Right forelimb (tissue), 1 donor: ENCODE results near the gene AGBL3.
"Not testable (repeated sequence)": the region's sequence is repeated elsewhere in the genome, so short reads cannot be mapped to it uniquely, and the experiment has no call there.

Experiments
- DNase-seq: peaks from one replicate; pipeline ENCODE4 v3.0.0-alpha.2; 2018

The AGBL3 gene

DNA sequence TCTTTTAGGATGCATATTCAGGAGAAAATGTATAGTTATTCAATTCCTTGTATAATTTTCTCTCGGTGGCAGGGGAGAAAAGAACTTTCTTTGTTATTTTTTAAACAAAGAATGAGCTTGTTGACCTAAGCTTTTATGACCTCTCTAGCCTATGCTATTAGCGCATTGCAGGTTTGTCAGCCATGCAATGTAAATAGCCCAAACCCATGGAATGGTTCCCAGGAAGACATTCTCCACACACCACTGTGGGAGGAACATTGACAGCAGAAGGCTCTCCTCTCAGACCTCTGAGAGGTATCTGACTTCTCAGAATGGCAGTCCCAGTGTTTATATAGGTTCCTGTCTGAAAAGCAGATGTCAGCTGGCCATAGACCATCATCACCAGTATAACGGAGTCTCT is 19.6 kb upstream of the AGBL3 start:
- DNase-seq: no peak

DNA sequence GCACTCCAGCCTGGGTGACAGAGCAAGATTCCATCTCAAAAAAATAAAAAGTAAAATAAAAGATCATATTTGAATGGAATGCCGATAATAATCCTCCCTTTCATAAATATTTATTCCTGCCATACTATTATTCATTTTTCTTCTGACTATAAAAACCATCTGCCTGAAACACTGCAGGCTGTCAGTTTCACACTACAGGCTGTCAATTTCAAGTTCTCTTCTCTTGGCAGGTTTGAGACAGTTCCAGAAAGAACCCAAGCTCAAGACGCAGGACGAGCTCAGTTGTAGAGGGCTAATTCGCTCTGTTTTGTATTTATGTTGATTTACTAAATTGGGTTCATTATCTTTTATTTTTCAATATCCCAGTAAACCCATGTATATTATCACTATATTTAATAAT is 18.2 kb upstream of the AGBL3 start:
- DNase-seq: no peak

DNA sequence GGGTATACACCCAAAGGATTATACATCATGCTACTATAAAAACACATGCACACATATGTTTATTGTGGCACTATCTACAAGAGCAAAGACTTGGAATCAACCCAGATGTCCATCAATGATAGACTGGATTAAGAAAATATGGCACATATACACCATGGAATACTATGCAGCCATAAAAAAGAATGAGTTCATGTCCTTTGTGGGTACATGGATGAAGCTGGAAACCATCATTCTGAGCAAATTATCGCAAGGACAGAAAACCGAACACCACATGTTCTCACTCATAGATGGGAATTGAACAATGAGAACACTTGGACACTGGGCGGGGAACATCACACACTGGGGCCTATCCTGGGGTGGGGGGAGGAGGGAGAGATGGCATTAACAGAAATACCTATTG is 4.7 kb upstream of the AGBL3 start:
- not testable (repeated sequence) for DNase-seq

DNA sequence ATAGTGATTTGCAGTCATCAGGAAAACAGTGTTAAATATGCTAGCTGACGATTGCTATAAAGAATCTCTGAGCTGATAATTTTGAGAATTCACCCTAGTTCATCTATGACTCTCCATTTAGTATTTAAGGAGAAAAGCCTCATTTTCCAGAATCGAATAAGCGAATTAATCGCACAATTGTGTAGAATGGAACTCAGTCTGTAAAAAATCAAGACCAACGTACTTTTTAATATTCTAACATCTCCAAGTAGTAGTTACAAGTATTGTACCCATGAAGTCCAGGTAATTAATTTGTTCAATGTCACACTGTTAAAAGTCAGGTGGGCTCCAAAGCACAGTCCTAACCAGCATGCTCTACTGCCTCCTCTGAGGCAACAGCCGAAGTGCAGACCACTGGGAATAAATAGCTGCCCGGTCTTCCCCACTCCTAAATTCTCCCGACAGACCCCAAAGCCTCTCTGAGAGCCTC is 380 bp upstream of the AGBL3 start:
- no peak for DNase-seq

DNA sequence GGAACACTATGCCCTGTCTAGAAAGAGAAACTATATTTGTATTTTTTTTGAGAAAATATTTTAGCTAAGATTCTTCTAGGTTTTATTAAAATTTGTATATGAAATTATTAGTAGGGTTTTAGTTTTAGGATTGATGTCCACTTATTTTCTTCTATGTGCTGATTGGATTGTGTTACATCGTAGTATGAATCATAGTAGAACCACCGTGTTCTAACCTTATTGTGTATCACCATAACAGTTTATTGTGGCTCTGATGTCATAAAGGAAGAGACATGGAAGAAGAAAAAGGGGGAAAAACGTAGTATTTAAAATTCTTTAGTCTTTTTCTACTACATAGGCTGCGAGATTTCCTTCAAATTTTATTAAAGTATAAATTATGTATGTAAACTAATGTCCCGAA is 1.9 kb downstream of the AGBL3 start:
- no peak for DNase-seq

DNA sequence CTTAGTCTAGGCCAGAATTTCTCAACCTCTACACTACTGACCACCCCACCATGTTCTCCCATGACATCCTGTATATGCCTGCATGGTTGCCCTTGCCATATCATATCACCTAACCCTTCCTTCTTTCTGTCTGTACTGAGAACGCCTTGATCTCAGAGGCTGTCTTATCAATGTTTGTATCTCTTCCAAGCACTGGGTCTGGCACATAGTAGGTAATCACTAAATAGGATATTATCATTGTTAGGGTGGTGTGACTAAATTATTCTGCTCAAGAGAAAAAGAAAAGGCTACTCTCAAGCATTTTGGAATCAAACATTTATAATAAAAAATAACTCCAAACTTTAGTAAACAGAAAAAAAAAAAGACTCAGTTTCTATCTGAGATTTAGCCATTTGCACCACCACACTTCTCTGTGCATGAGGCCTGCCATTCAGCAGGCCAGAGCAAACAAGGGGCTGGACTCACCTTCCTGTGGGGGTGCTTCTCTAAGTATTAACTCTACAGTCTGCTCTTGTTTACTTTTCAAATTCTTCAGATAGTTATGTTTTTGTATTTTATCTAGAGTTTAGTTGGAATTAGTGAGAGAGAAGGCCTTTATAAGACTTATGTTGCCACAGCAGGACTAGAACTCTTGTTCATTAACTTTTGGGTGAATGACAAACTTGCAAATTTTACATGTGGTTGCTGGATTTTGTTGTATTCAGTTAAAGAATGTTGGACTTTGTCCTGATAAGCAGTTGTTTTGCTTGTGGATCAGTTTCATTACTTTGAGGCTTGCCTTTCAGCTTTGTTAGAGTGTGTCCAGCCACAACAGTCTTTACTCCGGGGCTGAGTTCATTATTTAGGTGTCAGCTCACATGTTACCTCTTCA is 5.4 kb downstream of the AGBL3 start:
- DNase-seq: no peak

DNA sequence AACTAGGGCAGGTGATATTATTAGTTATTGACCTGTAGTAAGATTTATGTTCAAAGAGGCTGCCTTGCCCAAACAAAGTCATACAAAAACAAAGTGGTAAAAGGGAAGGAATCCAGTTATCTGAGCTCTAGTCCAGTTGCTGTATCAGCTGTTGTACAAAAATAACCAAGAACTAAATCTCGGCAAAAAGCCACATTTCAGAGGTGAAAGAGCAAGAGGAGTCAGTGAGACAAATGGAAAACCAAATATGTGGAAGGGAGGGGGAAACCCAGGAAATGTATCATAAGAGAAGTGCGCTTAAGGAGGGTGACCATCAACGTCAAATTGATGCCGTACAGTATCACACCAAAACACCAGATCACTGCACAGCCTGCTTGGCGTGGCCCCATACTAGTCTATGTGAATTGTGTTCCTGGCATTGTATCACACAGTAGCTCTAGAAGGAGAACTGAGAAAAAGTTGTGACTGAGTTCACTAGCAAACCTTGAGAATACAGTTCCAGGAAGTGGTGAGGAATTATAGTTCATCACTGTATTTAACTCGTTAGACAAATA is 6.4 kb downstream of the AGBL3 start:
- DNase-seq: no peak

DNA sequence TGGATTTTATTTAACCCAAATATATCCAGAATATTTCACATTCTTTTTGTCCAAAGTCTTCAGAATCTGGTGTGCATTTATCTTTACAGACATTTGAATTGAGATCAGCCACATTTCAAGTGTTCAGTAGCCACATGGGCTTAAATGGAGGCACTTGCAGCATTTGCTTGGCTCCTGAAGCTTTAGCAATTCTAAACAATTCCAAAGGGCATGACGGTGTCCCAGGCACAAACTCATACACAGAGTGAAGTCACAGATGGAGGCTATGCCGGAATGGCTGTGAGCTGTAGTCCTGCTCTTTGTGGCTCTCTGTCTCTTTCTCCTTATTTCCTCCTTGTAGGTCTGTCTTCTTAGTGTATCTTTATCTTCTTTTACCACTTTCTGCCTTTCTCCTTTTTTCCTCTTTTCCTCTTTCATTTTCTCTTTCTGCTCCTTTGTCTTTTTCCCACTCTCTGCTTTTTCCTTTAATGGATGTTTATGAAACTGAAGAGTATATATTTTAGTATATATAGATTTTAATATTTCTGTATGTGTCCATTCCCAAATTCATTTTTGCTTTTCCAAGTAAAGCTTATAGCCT is 7.7 kb downstream of the AGBL3 start:
- DNase-seq: no peak

DNA sequence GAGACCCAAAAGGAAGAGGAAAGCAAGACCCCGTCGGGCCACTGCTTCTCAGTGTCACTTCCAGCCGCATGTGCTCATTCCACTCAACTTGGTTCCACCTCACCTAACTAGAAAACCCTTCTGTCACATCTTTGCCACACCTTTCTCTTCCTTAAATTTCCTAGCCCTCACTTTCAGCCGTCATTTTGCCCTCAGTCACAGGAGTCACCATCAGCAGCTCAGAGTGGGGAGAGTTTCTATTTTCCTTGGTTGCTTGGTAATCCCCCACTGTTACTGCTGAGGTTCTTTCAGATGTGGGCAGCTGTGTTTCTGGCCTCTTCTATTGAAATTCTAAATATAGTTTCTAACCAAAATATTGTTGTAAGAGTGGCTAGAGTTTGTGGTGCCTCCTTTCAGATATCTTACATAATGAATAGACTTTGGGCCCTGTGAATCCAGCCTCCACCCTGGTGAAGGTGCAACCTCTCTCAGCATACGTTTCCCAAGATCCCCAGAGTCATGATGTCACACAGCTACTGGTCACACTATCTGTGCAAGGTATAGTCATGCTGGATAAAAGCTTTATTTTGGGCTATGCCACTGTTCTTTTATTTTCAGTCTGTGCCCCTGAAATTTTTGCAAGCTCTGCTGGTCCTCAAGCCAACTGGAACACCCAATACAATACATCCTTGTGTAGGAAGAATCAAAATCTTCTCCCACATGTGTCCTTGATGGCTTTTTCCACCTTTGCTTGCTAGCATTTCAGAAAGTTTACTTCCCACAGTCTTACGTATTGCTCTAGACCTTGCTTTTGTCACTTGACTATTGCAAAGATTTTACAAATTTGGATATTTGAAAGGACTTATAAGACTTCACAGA is 9.2 kb downstream of the AGBL3 start:
- DNase-seq: no peak

DNA sequence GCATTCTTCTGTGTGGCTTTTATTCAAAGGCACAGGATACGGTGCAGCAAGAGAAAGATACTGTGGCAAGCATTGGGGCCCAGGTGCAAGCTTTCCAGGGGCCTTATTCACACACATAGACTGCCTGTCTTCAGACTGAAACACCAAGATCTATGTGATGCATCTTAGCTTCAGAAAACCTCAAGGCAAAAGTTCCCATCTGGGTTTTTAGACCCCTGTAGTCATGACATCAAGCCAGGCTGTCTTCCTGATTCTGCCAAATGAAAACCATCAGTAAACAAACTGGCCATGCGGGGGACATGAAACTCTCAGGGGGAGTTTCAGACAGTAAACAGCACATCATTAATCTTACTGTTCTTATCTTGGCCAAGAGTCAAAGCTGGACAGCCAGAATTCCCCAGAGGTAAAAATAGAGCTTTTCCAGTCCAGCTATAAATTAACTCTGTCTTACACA is 9.8 kb downstream of the AGBL3 start:
- no peak for DNase-seq

DNA sequence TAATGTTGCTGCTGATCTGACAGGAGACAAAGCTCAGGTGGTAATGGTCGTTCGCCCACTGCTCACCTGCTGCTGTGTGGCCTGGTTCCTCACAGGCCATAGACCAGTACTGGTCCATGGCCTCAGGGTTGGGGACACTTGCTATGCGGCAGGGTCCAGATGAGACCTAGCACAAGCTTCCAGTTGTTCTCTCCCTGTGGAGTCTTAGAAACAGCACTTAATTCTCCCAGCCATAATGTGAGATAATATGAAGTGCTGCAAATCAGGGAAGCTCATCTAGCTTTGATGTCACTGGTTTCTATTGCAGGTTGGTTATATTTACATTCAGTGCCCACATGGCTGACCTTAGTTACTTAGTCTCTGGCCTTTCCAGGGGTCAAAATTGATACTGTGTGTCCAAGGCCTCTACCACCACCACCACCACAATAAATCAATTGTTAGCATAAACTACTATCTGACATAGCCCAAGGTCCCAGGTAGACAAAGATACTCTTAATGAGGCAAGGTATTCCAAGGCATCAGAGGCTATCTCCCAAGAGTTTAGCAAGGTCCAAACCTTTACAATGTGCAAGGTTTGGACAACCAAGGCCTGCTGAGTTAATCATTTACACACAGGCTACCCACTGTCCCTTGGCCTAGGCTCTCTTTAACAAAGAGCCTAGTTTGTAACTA is 11.0 kb downstream of the AGBL3 start:
- DNase-seq: no peak

DNA sequence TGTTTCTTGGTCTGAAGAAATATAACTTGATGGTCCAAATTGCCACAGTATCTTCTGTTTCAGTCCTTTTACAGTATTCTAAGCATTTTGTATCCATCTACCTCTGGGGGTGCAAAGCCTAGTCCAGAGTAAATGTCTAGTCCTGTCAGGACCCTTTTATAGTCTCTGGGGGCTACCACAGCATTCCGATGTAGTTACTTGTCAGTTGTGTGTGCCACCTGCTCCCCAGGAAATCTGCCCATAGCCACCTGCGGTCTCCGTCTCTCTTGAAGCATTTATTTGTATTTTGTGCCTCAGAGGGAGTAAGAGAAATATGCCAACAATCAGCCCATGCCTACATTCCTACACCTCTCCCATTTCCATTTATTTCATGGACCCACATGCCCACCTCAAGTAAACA is 12.8 kb downstream of the AGBL3 start:
- no peak for DNase-seq

DNA sequence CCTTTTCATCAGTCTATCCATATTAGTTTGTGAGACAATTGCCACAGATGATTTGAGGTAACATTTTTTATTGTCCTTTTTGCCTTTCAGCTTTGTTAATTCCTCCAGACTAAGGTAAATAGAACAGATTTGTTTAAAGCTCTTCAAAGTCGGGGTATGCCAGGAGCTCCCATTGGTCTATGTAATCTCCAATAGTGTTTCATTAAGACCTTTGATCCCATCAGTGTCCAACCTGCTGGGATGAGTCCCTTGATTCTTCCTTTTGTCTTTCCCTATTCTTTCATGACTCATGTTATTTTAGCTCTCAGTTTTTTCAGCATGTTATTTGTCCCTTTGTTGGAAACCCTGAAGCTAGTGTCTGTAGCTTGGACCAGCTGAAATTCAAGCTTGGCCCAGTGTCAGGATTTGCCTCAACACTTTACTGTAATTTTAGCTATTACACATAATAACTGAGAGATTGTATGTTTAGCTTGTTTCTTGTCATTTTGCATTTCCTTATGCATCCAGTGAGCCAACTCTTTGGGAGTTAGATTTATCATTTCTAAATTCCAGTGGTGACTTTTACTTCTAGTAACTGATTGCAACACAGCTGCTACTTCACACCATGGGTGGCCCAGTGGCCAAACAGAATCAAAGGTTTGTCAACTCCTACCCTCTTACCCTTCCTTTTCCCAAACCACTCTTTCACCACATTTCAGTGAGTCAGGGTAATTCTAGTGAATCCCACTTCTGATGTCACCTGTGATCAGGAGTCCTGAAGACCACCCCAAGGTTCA is 15.3 kb downstream of the AGBL3 start:
- no peak for DNase-seq

DNA sequence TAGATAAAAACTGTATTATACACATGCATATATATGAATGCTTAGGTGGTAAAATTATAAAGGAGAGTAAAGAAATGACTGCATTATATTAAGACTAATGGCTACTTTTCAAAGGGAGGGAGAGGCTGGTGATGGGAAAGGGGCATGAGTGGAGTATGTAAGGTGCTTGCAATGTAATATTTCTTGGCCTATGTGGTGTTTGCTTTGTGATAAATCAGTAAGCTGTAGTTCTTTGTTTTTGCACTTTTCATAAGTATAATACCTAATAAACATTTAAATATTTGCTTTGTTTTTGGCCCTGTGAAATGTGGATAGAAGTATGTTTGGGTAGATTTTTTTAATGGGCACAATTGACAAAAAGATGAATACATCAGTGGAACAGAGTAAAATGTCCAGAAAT is 25.9 kb downstream of the AGBL3 start:
- DNase-seq: no peak

DNA sequence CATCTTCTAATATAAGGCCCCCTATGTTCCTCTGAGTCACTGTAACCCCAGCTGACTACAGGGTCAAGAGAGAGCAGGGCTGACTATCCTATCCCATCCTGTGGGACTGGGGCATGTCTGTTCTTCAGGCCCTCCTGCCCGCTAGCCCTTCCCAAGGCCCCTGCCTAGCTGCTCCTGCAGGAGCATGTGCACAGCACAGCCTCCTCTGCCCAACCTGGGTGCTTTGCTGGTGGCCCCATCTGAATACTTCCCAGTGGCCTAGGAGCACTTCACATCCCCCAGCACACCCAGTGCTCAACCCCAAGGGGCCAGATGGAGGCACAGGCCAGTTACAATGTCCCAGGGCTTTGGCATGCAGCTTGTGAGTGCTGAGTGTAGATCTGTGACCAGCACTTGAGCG is 37.3 kb downstream of the AGBL3 start:
- no peak for DNase-seq

DNA sequence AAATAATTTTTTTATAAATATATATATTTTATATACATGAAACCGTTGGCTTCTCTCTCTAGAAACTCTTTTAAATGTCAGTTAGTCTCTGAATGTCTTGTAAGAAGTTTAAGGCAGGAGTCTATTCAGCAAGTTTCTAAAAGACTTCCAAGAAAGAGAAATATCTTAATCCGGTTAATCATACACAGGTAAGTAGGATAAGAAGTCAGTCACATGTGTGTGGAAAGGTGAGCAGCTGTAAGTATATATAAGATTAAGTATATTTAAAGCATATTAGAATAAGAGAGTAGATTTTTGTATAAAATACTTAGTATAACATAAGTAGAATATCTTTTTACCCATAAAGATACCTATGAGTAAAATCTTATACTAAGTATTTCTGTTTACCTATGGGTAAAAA is 48.9 kb downstream of the AGBL3 start:
- DNase-seq: no peak

DNA sequence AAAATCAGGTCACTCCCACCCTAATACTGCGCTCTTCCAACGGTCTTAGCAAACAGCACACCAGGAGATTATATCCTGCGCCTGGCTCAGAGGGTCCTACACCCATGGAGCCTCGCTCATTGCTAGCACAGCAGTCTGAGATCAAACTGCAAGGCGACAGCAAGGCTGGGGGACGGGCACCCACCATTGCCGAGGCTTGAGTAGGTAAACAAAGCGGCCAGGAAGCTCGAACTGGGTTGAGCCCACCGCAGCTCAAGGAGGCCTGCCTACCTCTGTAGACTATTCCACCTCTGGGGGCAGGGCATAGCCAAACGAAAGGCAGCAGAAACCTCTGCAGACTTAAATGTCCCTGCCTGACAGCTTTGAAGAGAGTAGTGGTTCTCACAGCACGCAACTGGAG is 80.7 kb downstream of the AGBL3 start:
- not testable (repeated sequence) for DNase-seq

DNA sequence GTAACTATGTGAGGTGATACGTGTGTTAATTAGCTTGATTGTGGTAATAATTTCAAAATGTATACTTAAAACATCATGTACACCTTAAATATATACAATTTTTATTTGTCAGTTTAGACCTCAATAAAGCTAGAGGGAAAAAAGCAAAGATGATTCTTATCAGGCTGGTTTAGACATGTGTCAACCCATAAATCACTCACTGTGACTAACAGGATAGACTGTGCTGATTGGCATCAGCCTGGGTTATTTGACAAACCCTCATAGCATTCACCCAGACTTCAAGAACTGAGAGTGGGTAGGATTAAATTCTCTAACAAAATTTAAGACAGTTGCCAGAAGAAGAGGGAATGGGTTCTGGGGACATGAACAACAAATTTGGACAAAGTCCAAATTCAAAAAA is 87.8 kb downstream of the AGBL3 start:
- no peak for DNase-seq

DNA sequence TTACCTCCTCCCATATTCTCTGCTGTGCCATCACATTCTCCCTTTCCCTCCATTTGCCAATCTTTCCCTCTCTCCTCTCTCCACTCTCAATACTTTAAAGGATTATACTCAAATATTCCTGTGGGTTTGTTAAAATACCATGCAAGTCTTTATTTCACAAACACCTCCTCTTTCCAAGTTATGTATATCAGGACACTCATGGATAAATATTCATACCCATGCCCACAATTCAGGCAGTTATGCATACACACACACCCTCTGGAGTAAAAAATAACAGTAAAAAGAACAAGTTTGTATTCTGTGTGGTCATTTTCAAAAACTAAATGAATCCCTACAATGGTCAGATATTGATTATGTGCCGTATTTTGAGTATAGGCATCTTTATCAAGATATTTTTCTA is 88.2 kb downstream of the AGBL3 start:
- no peak for DNase-seq

DNA sequence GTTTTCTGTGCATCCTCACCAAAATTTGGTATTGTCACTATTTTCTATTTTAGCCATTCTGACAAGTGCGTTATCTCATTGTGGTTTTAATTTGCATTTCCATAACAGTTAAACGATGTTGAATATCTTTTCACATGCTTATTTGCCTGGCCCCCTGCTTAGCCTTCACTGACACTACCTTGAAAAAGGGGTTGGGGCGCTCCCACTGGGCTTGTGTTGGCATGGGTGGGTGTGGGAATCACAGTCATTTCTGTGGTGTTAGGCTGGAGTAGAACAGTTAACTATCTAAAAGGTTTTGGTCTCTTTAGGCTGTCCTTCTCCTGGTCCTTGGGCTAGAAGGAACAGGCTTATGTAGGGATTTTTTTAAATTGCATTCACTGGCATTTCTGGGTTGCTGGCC is 89.4 kb downstream of the AGBL3 start:
- DNase-seq: no peak

DNA sequence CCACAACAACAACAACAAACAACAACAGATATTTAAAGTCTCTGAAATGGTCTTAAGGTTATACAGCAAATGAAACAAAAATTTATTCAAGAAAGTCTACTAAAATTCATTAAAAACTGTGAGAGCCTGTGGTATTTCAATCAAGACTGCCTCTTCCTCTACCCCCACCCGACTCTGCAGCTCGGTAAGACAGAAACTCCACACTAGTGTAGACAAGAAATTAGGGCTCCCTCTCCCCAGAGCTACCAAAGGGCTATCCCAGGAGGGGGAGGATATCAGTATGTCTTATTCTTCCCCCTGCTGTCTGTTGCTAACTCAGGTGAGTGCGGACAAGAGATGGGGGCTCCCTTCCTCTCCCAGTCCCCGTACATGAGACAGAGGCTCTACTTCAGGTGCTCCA is 90.6 kb downstream of the AGBL3 start:
- DNase-seq: no peak

DNA sequence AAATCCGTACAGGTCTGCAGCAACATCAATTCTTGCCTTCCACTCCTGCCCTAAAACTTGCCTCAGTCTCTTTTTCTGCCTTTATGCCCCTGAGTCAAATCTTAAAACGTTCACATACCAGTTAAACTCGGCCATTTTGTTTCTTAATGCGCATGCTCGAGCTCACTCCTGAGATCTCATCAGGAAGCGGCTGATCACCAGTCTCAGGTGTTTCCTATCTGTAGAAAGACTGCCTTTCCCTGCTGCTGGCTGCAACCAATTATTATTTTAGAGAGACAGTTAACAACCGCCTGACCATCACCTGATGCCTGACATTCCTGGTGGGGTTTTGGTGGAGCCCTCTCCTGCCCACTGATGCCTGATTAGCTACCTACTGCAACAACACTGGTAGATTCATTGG is 91.3 kb downstream of the AGBL3 start:
- DNase-seq: no peak
